ENCODE data around the gene LPO. TPM values are rescaled to one million over a fixed set of nuclear protein-coding genes. Genes with fewer than 3 reads are reported as not detected.

Gene LPO
- total and polyA plus RNA-seq, 5 donors from 2014 or later = 0.08 to 0.15 TPM; not detected in 3

DNA sequence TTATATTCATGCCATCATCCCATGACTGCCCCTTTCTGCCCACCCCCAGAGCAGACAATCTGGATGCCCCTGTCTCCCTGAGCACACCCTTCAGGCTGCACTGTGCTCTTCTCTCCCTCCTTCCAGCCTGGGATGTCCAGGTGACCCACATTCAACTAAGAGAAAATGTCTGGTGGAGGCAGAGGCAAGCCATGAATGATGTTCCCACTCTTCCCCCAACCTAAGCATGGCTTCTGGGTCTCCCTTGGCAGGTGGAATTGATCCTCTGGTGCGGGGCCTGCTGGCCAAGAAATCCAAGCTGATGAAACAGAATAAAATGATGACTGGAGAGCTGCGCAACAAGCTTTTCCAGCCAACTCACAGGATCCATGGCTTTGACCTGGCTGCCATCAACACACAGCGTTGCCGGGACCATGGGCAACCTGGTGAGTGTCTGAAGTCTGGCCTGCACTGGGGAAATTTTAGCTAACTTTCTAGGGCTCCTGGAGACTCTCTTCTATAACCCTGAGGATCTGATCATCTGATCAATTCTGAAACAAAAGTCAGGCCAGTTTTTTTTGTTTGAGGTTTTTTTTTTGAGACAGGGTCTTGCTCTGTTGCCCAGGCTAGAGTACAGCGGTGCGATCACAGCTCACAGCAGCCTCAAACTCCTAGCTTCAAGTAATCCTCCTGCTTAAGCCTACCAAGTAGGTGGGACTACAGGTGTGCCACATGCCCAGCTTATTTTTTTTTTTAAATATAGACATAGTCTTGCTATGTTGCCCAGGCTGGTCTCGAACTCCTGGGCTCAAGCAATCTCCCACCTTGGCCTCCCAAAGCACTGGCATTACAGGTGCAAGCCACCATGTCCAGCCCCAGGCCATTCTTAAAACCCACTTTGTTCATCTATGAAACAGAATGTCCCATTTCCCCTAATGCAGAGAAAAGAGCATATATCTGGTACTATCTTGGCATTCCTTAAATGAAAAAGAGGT is 27.8 kb downstream of the LPO start:
- Mint-ChIP-seq H3K4me3 (no peak overlapping the region), H3K4me1 (no peaks in the 10 kb centered on the region), H3K27me3 (peaks cover 38% of the 10 kb centered on the region), H3K9me3 (peaks cover 0 to 5% (median 0%) of the 10 kb centered on the region in 7 donors), H3K27ac (no peak overlapping the region), H3K36me3 (no peaks in the 10 kb centered on the region)
- Histone ChIP-seq H3K4me1 (ENCODE audit: control insufficient read depth, insufficient read depth, low read length, poor library complexity, severe bottlenecking) (no peaks in the 10 kb centered on the region), H3K27ac (ENCODE audit: insufficient read depth, low read length, poor library complexity, severe bottlenecking) (no peak overlapping the region), H3K36me3 (ENCODE audit: control insufficient read depth, insufficient read depth, low read length) (no peaks in the 10 kb centered on the region), H3K9me3 (ENCODE audit: control insufficient read depth in 2 of 2, low read length in 2 of 2) (no peaks in the 10 kb centered on the region), H3K4me3 (ENCODE audit: low read depth, low read length) (no peak overlapping the region), H3K27me3 (ENCODE audit: control insufficient read depth, insufficient read depth, low read length) (peaks cover 15% of the 10 kb centered on the region)
- no peak for DNase-seq
- ATAC-seq (ENCODE audit: low read depth in 2 of 2) = no peak

DNA sequence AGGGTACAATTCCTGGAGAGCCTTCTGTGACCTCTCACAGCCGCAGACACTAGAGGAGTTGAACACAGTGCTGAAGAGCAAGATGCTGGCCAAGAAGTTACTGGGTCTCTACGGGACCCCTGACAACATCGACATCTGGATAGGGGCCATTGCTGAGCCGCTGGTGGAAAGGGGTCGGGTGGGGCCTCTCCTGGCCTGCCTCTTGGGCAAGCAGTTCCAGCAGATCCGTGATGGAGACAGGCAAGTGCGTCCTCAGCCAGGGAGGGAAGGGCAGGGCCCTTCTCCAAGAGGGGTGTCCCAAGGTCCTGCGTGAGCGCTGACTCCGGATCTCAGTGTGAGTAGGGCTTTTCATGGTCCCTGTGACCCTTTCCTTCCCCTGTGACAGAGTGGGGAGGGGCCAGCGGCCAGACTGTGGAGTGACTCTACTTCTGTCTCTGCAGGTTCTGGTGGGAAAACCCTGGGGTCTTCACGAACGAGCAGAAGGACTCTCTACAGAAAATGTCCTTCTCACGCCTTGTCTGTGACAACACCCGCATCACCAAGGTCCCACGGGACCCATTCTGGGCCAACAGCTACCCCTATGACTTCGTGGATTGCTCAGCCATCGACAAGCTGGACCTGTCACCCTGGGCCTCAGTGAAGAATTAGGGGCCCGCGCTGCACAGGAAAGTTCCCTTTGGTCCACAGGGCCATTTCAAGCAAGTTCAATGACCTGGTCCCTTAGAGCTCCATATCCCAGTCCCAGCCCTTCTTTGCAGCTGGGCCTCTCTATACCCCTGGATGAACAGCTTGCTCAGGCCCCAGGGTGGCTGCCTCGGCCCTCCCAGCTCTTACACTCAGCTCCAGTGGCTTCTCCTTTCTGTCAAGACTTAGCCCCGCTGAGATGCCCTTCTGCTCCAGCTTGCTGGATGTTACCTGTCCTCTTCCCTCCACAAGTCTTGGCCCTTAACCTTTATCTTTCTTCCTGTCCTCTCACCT is 29.3 kb downstream of the LPO start:
- Mint-ChIP-seq H3K27ac (peak overlapping the region in 1 of 3 donors; percentile 90), H3K9me3 (peaks cover 0 to 5% (median 0%) of the 10 kb centered on the region in 7 donors), H3K4me1 (peaks cover 0 to 4% (median 0%) of the 10 kb centered on the region in 4 donors), H3K4me3 (no peak overlapping the region), H3K27me3 (peaks cover 24% of the 10 kb centered on the region), H3K36me3 (no peaks in the 10 kb centered on the region)
- peaks cover 15% of the 10 kb centered on the region for H3K27me3 ChIP-seq (ENCODE audit: control insufficient read depth, insufficient read depth, low read length)
- ATAC-seq (ENCODE audit: low read depth in 2 of 2) (no peak), DNase-seq (no peak)
- no peaks in the 10 kb centered on the region for H3K9me3 ChIP-seq (ENCODE audit: control insufficient read depth in 2 of 2, low read length in 2 of 2)
- H3K27ac ChIP-seq (ENCODE audit: insufficient read depth, low read length, poor library complexity, severe bottlenecking) = no peak overlapping the region
- H3K4me1 ChIP-seq (ENCODE audit: control insufficient read depth, insufficient read depth, low read length, poor library complexity, severe bottlenecking) = no peaks in the 10 kb centered on the region
- H3K36me3 ChIP-seq (ENCODE audit: control insufficient read depth, insufficient read depth, low read length) = no peaks in the 10 kb centered on the region
- no peak overlapping the region for H3K4me3 ChIP-seq (ENCODE audit: low read depth, low read length)

DNA sequence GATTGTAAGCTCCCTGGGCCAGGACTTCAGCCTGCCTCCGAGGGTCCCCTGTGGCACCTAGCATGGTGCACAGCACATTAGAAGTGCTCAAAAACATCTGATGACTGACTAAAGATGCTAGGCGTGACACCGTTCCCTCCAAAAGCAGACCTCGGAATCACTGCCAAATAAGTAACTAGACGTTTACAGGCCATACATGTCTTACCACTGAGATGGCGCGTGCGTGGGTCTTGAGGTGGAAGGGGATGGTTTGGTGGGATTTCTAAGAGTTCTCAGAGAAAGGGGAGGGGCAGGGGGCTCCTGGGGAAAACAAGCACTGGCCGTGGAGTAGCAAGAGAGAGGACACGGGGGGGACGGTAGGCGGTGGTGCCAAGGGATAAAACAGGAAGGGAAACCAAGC is 29.9 kb downstream of the LPO start:
- Histone ChIP-seq H3K4me3 (ENCODE audit: low read depth, low read length) (no peak overlapping the region), H3K36me3 (ENCODE audit: control insufficient read depth, insufficient read depth, low read length) (no peaks in the 10 kb centered on the region), H3K27me3 (ENCODE audit: control insufficient read depth, insufficient read depth, low read length) (peaks cover 11% of the 10 kb centered on the region), H3K27ac (ENCODE audit: insufficient read depth, low read length, poor library complexity, severe bottlenecking) (no peak overlapping the region), H3K9me3 (ENCODE audit: control insufficient read depth in 2 of 2, low read length in 2 of 2) (no peaks in the 10 kb centered on the region), H3K4me1 (ENCODE audit: control insufficient read depth, insufficient read depth, low read length, poor library complexity, severe bottlenecking) (no peaks in the 10 kb centered on the region)
- Mint-ChIP-seq H3K27ac (peak overlapping the region in 2 of 3 donors; percentile 1 to 90), H3K27me3 (peaks cover 19% of the 10 kb centered on the region), H3K36me3 (no peaks in the 10 kb centered on the region), H3K4me1 (peaks cover 0 to 5% (median under 1%) of the 10 kb centered on the region in 4 donors), H3K9me3 (peaks cover 0 to 5% (median 0%) of the 10 kb centered on the region in 7 donors), H3K4me3 (no peak overlapping the region)
- ATAC-seq (ENCODE audit: low read depth in 2 of 2) (no peak), DNase-seq (no peak)

DNA sequence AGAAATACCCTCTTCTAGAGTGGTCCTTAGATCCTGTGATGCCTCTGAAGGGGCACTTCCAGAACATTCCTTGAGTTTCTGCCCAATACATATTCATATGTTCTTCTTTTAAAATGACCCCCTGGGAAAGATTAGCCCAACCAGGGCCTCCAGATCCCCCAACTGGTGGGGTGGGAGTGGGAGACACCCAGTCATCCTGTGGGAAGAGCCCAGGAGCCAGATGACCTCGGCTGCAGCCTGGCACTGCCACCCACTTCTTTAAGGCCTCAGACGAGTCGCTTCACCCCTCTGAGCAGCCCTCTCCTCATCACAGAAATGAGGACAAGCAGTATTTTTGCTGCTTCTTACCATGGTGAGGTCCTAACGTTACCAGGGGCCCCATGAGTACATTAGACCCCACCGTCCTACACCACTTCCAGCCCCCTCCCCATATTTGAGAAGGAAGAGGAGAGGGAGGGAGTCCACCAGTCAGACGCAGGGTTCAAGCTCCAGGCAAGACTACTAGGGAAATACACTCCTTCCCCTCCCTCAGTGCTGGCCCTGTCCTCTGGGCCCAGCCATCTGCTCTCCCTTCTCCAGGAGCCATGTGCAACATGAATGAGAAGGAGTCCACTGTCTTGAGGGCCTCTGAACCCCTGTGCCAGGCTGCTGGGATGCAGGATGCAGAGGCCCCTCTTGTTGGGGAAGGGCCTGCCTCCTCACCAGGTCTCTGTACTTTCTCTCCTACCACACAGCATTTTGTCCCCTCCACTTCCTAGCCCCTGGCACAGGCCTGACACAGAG is 30.6 kb downstream of the LPO start:
- H3K4me3 ChIP-seq (ENCODE audit: low read depth, low read length) = no peak overlapping the region
- H3K4me1 Mint-ChIP-seq = peaks cover 0 to 6% (median 2%) of the 10 kb centered on the region in 4 donors
- peaks cover 4% of the 10 kb centered on the region for H3K4me1 ChIP-seq (ENCODE audit: control insufficient read depth, insufficient read depth, low read length, poor library complexity, severe bottlenecking)
- H3K36me3 Mint-ChIP-seq = no peaks in the 10 kb centered on the region
- no peak overlapping the region for H3K27ac ChIP-seq (ENCODE audit: insufficient read depth, low read length, poor library complexity, severe bottlenecking)
- H3K27me3 Mint-ChIP-seq = peaks cover 14% of the 10 kb centered on the region
- peak overlapping the region in 1 of 3 donors; percentile 1 for H3K27ac Mint-ChIP-seq
- DNase-seq = no peak
- H3K9me3 Mint-ChIP-seq = peaks cover 0 to 5% (median 0%) of the 10 kb centered on the region in 7 donors
- H3K36me3 ChIP-seq (ENCODE audit: control insufficient read depth, insufficient read depth, low read length) = no peaks in the 10 kb centered on the region
- H3K9me3 ChIP-seq (ENCODE audit: control insufficient read depth in 2 of 2, low read length in 2 of 2) = no peaks in the 10 kb centered on the region
- H3K27me3 ChIP-seq (ENCODE audit: control insufficient read depth, insufficient read depth, low read length) = peaks cover 8% of the 10 kb centered on the region
- no peak overlapping the region for H3K4me3 Mint-ChIP-seq
- no peak for ATAC-seq (ENCODE audit: low read depth in 2 of 2)

DNA sequence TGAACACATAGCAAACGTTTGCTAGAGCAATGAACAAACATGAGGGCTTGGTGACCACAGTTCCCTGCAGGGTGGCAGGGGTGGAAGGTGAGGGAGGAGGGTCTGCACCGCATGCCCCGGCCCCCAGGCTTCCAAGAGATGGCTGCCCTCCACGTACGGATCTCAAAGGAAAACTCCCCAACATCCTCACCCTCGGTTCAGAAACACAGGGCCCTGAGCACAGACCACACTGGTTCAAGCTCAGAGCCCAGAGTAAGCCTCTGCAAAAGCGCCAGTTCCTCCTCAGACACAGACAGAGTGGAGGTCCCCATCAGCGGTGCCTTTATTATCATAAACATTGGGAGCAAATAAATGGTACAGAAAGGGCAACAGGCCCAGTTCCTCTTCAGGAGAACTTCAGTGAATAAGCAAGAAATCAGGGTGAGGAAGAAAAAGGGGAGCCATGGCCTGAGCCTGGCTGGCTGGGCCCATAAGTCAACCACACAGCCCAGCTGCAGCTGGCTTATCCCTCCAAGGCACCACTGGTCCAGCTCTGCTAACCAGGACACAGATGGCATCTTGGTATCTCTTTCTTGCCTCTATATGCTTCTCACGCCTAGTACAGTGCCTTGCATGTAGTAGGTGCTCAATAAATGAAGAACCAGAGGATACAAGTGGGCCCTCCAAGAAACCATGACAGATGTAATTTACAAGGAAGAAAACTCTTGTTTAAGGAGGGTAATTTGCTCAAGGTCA is 31.3 kb downstream of the LPO start:
- Mint-ChIP-seq H3K4me3 (no peak overlapping the region), H3K4me1 (peaks cover 0 to 6% (median 2%) of the 10 kb centered on the region in 4 donors), H3K27ac (no peak overlapping the region), H3K27me3 (peaks cover 7% of the 10 kb centered on the region), H3K9me3 (peaks cover 0 to 4% (median 0%) of the 10 kb centered on the region in 7 donors), H3K36me3 (no peaks in the 10 kb centered on the region)
- H3K4me3 ChIP-seq (ENCODE audit: low read depth, low read length) = no peak overlapping the region
- peaks cover 3% of the 10 kb centered on the region for H3K27me3 ChIP-seq (ENCODE audit: control insufficient read depth, insufficient read depth, low read length)
- ATAC-seq (ENCODE audit: low read depth in 2 of 2) (no peak), DNase-seq (no peak)
- no peaks in the 10 kb centered on the region for H3K9me3 ChIP-seq (ENCODE audit: control insufficient read depth in 2 of 2, low read length in 2 of 2)
- peaks cover 4% of the 10 kb centered on the region for H3K4me1 ChIP-seq (ENCODE audit: control insufficient read depth, insufficient read depth, low read length, poor library complexity, severe bottlenecking)
- H3K36me3 ChIP-seq (ENCODE audit: control insufficient read depth, insufficient read depth, low read length) = no peaks in the 10 kb centered on the region
- no peak overlapping the region for H3K27ac ChIP-seq (ENCODE audit: insufficient read depth, low read length, poor library complexity, severe bottlenecking)

DNA sequence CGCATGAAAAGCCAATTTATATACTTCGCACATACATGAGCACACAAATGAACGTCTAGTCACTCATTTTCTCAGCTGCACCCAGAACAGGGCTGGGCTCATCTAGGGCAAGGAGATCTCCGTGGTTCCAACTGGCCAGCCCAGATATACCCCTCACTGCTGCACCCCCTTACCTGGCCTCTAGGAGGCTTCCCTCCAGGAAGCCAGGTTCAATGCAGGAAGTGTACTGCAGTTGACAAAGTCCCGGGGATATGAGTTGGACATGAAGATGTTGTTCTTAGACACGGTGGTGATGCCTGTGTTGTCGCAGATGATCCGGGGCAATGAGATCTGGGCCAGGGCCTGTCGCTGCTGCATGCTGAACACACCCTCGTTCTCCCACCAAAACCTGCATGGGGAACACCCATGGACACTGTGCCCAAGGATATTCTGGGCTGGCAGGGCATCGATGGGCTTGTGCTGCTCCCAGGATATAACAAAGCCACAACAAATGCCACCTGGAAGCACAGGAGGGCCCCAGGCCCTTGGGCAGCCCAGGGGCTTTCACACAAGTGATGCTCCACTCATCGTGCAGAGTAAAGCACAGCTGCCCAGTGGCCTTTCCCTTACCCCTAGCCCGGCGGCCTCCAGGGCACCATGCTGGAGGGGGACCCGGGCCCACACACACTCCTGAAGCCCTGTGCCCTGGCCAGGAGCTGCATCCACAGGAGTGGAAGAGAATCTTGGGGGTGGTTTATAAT is 32.3 kb downstream of the LPO start:
- no peak overlapping the region for H3K4me3 Mint-ChIP-seq
- peaks cover 5% of the 10 kb centered on the region for H3K27me3 Mint-ChIP-seq
- peaks cover 0 to 6% (median 2%) of the 10 kb centered on the region in 4 donors for H3K4me1 Mint-ChIP-seq
- H3K4me3 ChIP-seq (ENCODE audit: low read depth, low read length) = no peak overlapping the region
- H3K27ac Mint-ChIP-seq = no peak overlapping the region
- no peaks in the 10 kb centered on the region for H3K9me3 Mint-ChIP-seq
- DNase-seq (peak in 1 of 3 donors; percentile 15), ATAC-seq (ENCODE audit: low read depth in 2 of 2) (no peak)
- H3K36me3 ChIP-seq (ENCODE audit: control insufficient read depth, insufficient read depth, low read length) = no peaks in the 10 kb centered on the region
- H3K9me3 ChIP-seq (ENCODE audit: control insufficient read depth in 2 of 2, low read length in 2 of 2) = no peaks in the 10 kb centered on the region
- H3K27ac ChIP-seq (ENCODE audit: insufficient read depth, low read length, poor library complexity, severe bottlenecking) = no peak overlapping the region
- H3K36me3 Mint-ChIP-seq = no peaks in the 10 kb centered on the region
- H3K4me1 ChIP-seq (ENCODE audit: control insufficient read depth, insufficient read depth, low read length, poor library complexity, severe bottlenecking) = peaks cover 4% of the 10 kb centered on the region
- peaks cover 2% of the 10 kb centered on the region for H3K27me3 ChIP-seq (ENCODE audit: control insufficient read depth, insufficient read depth, low read length)
